HepG2 (cell line): ENCODE results near the gene ELOVL5.

Experiments
- PHF21A ChIP-seq: sonication (generic); formaldehyde crosslinking; IDR thresholded peaks from 2 replicates; pipeline ENCODE4 v1.5.0; 2020; ENCODE audit warnings: mild to moderate bottlenecking, missing genetic modification reagents
- SIN3A ChIP-seq: IDR thresholded peaks from 2 replicates; pipeline ENCODE4 v1.6.1; 2011; ENCODE audit warnings: low read depth, mild to moderate bottlenecking, control low read depth, low read length, borderline replicate concordance
- TF ChIP-seq, protein P1 (sequence below): sonication (generic); formaldehyde crosslinking; IDR thresholded peaks from 2 replicates; pipeline ENCODE4 v1.5.0; 2020; ENCODE audit warnings: missing genetic modification reagents

DNA sequence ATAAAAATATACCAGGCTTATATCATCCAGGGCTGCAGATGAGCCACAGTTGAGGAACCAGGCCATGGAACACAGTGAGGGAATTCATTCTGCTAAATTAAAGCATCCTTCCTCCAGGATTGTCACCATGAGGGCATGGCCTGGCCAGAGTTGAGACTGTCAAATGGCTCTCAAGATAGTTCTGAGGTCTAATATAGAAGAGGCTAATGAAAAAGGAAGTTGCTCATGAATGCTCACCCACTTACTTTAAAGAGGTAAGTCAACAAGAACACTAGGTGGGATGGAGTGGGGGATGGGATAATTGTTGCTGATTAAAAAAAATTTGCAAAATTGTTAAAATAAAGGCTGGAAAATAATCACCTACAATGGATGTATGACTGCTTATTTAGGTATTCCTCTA lies 128.1 kb downstream of the ELOVL5 start:
- TF ChIP-seq, protein P1, sequence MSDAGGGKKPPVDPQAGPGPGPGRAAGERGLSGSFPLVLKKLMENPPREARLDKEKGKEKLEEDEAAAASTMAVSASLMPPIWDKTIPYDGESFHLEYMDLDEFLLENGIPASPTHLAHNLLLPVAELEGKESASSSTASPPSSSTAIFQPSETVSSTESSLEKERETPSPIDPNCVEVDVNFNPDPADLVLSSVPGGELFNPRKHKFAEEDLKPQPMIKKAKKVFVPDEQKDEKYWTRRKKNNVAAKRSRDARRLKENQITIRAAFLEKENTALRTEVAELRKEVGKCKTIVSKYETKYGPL (CRISPR knock-in tag) = no peak
- TF ChIP-seq SIN3A (no peak), PHF21A (no peak)
